Liver (tissue), 9 donors: Measurements from ENCODE around the gene RICTOR. TPM values are rescaled to one million over a fixed set of nuclear protein-coding genes. Genes with fewer than 3 reads are reported as not detected.

Source experiments
- DNase-seq: peaks from one replicate; pipeline ENCODE4 v3.0.0-alpha.2; 2017; ENCODE audit warnings: low spot score
- H3K27ac ChIP-seq, 2 donors: one replicate each; pipeline ENCODE4 v1.7.0; 2013; ENCODE audit warnings: inconsistent platforms in 2 of 2, low read length in 2 of 2, control low read depth in 1 of 2, low read depth in 1 of 2, mild to moderate bottlenecking in 1 of 2
- H3K27me3 ChIP-seq, 4 donors: one replicate each; pipeline versions ENCODE4 v1.6.1 to v1.7.0; 2013; ENCODE audit warnings: low read length in 3 of 4, inconsistent platforms in 1 of 4, mild to moderate bottlenecking in 1 of 4, moderate library complexity in 1 of 4; ENCODE audit not compliant: control insufficient read depth in 4 of 4, insufficient read depth in 4 of 4
- H3K36me3 ChIP-seq, 4 donors: one replicate each; pipeline versions ENCODE4 v1.6.1 to v1.7.0; 2013; ENCODE audit warnings: low read length in 3 of 4, mild to moderate bottlenecking in 3 of 4, low read depth in 1 of 4, moderate library complexity in 1 of 4; ENCODE audit not compliant: control insufficient read depth in 4 of 4, insufficient read depth in 3 of 4
- H3K4me1 ChIP-seq, 4 donors: one replicate each; pipeline versions ENCODE4 v1.6.1 to v1.7.0; 2013; ENCODE audit warnings: low read length in 3 of 4, mild to moderate bottlenecking in 3 of 4, moderate library complexity in 1 of 4; ENCODE audit not compliant: control insufficient read depth in 4 of 4, insufficient read depth in 4 of 4
- H3K4me3 ChIP-seq, 3 donors: one replicate each; pipeline versions ENCODE4 v1.6.1 to v1.7.0; 2013; ENCODE audit warnings: low read length in 3 of 3, control low read depth in 1 of 3, low read depth in 1 of 3, mild to moderate bottlenecking in 1 of 3
- H3K9ac ChIP-seq, 2 donors: one replicate each; pipeline ENCODE4 v1.7.0; 2013; ENCODE audit warnings: low read length in 2 of 2, mild to moderate bottlenecking in 2 of 2, moderate library complexity in 2 of 2, control low read depth in 1 of 2, low read depth in 1 of 2
- H3K9me3 ChIP-seq, 4 donors: one replicate each; pipeline versions ENCODE4 v1.6.1 to v1.7.0; 2013; ENCODE audit warnings: low read length in 3 of 4; ENCODE audit not compliant: control insufficient read depth in 4 of 4
- ATF3 ChIP-seq: IDR thresholded peaks from 2 replicates; pipeline ENCODE4 v1.6.1; 2016; ENCODE audit warnings: antibody characterized with exemption
- EGR1 ChIP-seq, 2 donors: IDR thresholded peaks; 2 replicates each; pipeline ENCODE4 v1.6.1; 2016 to 2018; ENCODE audit warnings: antibody characterized with exemption in 2 of 2, low read depth in 2 of 2
- FOXA1 ChIP-seq: IDR thresholded peaks from 2 replicates; pipeline ENCODE4 v1.6.1; 2016; ENCODE audit warnings: antibody characterized with exemption
- FOXA2 ChIP-seq: IDR thresholded peaks from 2 replicates; pipeline ENCODE4 v1.6.1; 2016; ENCODE audit warnings: antibody characterized with exemption
- HNF4A ChIP-seq, 2 donors: conservative IDR thresholded peaks; 2 replicates each; pipeline ENCODE4 v1.6.1; 2016; ENCODE audit warnings: antibody characterized with exemption in 2 of 2, mild to moderate bottlenecking in 2 of 2
- JUND ChIP-seq, 2 donors: IDR thresholded peaks; 2 replicates each; pipeline ENCODE4 v1.6.1; 2016; ENCODE audit warnings: antibody characterized with exemption in 2 of 2
- NR2F2 ChIP-seq: IDR thresholded peaks from 2 replicates; pipeline ENCODE4 v1.6.1; 2016; ENCODE audit warnings: antibody characterized with exemption
- RAD21 ChIP-seq, 2 donors: IDR thresholded peaks; 2 replicates each; pipeline ENCODE4 v1.6.1; 2016; ENCODE audit warnings: antibody characterized with exemption in 2 of 2, mild to moderate bottlenecking in 2 of 2
- RXRA ChIP-seq, 2 donors: IDR thresholded peaks; 2 replicates each; pipeline ENCODE4 v1.6.1; 2017 to 2018; ENCODE audit warnings: antibody characterized with exemption in 2 of 2, mild to moderate bottlenecking in 1 of 2
- SP1 ChIP-seq: IDR thresholded peaks from 2 replicates; pipeline ENCODE4 v1.6.1; 2018; ENCODE audit warnings: antibody characterized with exemption, mild to moderate bottlenecking
- TAF1 ChIP-seq: conservative IDR thresholded peaks from 2 replicates; pipeline ENCODE4 v1.6.1; 2016; ENCODE audit warnings: antibody characterized with exemption, mild to moderate bottlenecking
- YY1 ChIP-seq: IDR thresholded peaks from 2 replicates; pipeline ENCODE4 v1.6.1; 2016; ENCODE audit warnings: antibody characterized with exemption, mild to moderate bottlenecking
- WGBS: extraction: QIAGEN DNeasy Blood & Tissue Kit; methylation state at CpG from one replicate; pipeline ENCODE4 v1.1.7; 2013; 5-methylcytosine and 5-hydroxymethylcytosine counted together
- polyA plus RNA-seq, 2 donors: library from polyadenylated mRNA; stranded (reverse) in 1 of 2; unstranded in 1 of 2; fragments of 200-250 nt in 1 of 2; fragments of >200 nt in 1 of 2; fragmentation: Nextera tagmentation in 1 of 2; extraction: Ambion mirVana in 1 of 2; gene quantifications; one replicate each; pipeline versions ENCODE4 v1.2.1 to v1.2.3, GENCODE V29; 2013 to 2015
- total RNA-seq, 2 donors: library from RNA; depleted of rRNA; stranded (reverse); fragments of >200 nt; gene quantifications; one replicate each; pipeline ENCODE4 v1.2.3, GENCODE V29; 2014
- TF ChIP-seq, protein P1 (sequence below): IDR thresholded peaks from 2 replicates; pipeline ENCODE4 v1.6.1; 2016; ENCODE audit warnings: antibody characterized with exemption
- TF ChIP-seq, protein P2 (sequence below): IDR thresholded peaks from 2 replicates; pipeline ENCODE4 v1.6.1; 2016; ENCODE audit warnings: antibody characterized with exemption
- TF ChIP-seq, protein P3 (sequence below): fragments of 150-350 bp; IDR thresholded peaks from 2 replicates; pipeline ENCODE4 v1.5.1; 2017; ENCODE audit warnings: improper control_type of control experiment, low read depth, low read length; ENCODE audit not compliant: missing input control
- donor health status: healthy.
- donor health status: healthy.
- donor health status: healthy.
- donor health status: healthy.
- donor health status: healthy.

The RICTOR gene
- total and polyA plus RNA-seq, 4 donors = 2.1 to 24.0 (median 15.0) TPM

GRCh38 chr5:38896760-38897159, 177.4 kb downstream of the RICTOR start:
- H3K4me3 ChIP-seq = no peak overlapping the region
- no peak overlapping the region for H3K9ac ChIP-seq
- H3K27ac ChIP-seq = no peak overlapping the region
- TF ChIP-seq FOXA2 = no peak
- TF ChIP-seq, protein P1, sequence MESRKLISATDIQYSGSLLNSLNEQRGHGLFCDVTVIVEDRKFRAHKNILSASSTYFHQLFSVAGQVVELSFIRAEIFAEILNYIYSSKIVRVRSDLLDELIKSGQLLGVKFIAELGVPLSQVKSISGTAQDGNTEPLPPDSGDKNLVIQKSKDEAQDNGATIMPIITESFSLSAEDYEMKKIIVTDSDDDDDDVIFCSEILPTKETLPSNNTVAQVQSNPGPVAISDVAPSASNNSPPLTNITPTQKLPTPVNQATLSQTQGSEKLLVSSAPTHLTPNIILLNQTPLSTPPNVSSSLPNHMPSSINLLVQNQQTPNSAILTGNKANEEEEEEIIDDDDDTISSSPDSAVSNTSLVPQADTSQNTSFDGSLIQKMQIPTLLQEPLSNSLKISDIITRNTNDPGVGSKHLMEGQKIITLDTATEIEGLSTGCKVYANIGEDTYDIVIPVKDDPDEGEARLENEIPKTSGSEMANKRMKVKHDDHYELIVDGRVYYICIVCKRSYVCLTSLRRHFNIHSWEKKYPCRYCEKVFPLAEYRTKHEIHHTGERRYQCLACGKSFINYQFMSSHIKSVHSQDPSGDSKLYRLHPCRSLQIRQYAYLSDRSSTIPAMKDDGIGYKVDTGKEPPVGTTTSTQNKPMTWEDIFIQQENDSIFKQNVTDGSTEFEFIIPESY = no peak
- no peak for TF ChIP-seq SP1
- TF ChIP-seq, protein P2, sequence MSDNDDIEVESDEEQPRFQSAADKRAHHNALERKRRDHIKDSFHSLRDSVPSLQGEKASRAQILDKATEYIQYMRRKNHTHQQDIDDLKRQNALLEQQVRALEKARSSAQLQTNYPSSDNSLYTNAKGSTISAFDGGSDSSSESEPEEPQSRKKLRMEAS = no peak
- TF ChIP-seq, protein P3, sequence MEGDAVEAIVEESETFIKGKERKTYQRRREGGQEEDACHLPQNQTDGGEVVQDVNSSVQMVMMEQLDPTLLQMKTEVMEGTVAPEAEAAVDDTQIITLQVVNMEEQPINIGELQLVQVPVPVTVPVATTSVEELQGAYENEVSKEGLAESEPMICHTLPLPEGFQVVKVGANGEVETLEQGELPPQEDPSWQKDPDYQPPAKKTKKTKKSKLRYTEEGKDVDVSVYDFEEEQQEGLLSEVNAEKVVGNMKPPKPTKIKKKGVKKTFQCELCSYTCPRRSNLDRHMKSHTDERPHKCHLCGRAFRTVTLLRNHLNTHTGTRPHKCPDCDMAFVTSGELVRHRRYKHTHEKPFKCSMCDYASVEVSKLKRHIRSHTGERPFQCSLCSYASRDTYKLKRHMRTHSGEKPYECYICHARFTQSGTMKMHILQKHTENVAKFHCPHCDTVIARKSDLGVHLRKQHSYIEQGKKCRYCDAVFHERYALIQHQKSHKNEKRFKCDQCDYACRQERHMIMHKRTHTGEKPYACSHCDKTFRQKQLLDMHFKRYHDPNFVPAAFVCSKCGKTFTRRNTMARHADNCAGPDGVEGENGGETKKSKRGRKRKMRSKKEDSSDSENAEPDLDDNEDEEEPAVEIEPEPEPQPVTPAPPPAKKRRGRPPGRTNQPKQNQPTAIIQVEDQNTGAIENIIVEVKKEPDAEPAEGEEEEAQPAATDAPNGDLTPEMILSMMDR = no peak
- TF ChIP-seq TAF1 = no peak
- TF ChIP-seq JUND (IDR thresholded peaks at IDR 0.05) = no peak
- no peak for TF ChIP-seq RAD21 (IDR thresholded peaks at IDR 0.05)
- TF ChIP-seq YY1 = no peak
- TF ChIP-seq NR2F2 = no peak
- no peak for TF ChIP-seq FOXA1
- TF ChIP-seq RXRA (IDR thresholded peaks at IDR 0.05) = no peak
- no peak for TF ChIP-seq EGR1 (IDR thresholded peaks at IDR 0.05; ENCODE audit: low read depth in 2 of 2)
- DNase-seq = no peak
- H3K36me3 ChIP-seq = peaks cover 0 to 4% (median 2%) of the 10 kb centered on the region in 4 donors
- no peaks in the 10 kb centered on the region for H3K27me3 ChIP-seq
- 85% methylated on average over 3 of the region's 3 CpGs for WGBS
- H3K9me3 ChIP-seq = no peaks in the 10 kb centered on the region
- no peaks in the 10 kb centered on the region for H3K4me1 ChIP-seq

GRCh38 chr5:38892363-38892762, 181.8 kb downstream of the RICTOR start:
- Histone ChIP-seq H3K36me3 (peaks cover 0 to 4% (median under 1%) of the 10 kb centered on the region in 4 donors), H3K4me3 (no peak overlapping the region), H3K27ac (no peak overlapping the region), H3K9ac (no peak overlapping the region), H3K27me3 (no peaks in the 10 kb centered on the region), H3K9me3 (no peaks in the 10 kb centered on the region), H3K4me1 (no peaks in the 10 kb centered on the region)
- 94% methylated on average over 3 of the region's 3 CpGs for WGBS
- no peak for DNase-seq
- TF ChIP-seq SP1 (no peak), ATF3 (no peak), HNF4A (conservative IDR thresholded peaks at IDR 0.05) (no peak), JUND (IDR thresholded peaks at IDR 0.05) (no peak)
- TF ChIP-seq, protein P3 = no peak
- TF ChIP-seq, protein P1 = no peak
